Adrenal gland (tissue), 12 donors: ENCODE results near the gene GALNT12. TPM values are rescaled to one million over a fixed set of nuclear protein-coding genes. Genes with fewer than 3 reads are reported as not detected.

ENCODE experiments used
- DNase-seq, 7 donors: peaks; one replicate each; pipeline ENCODE4 v3.0.0-alpha.2; 2019 to 2020
- H3K27ac ChIP-seq, 5 donors: fragments of 200-600 bp; sonication (generic) in 4 of 5; 1 replicate in 3 of 5; 2 replicates in 2 of 5; pipeline versions ENCODE4 v1.5.1 to v1.8.0; 2016 to 2020; ENCODE audit warnings: mild to moderate bottlenecking in 1 of 5
- H3K27me3 ChIP-seq: fragments of 200-600 bp; 2 replicates; pipeline ENCODE4 v1.8.0; 2021
- H3K36me3 ChIP-seq, 2 donors: fragments of 200-600 bp; replicated peaks in 1 of 2; 1 replicate in 1 of 2; 2 replicates in 1 of 2; pipeline versions ENCODE4 v1.5.1 to v1.8.0; 2018 to 2022
- H3K4me1 ChIP-seq, 2 donors: fragments of 200-600 bp; replicated peaks in 1 of 2; 1 replicate in 1 of 2; 2 replicates in 1 of 2; pipeline versions ENCODE4 v1.5.1 to v1.8.0; 2018 to 2021
- H3K4me3 ChIP-seq, 4 donors: fragments of 200-600 bp; sonication (generic) in 3 of 4; one replicate each; pipeline ENCODE4 v1.5.1; 2016 to 2018
- H3K9me3 ChIP-seq, 3 donors: fragments of 200-600 bp; sonication (generic) in 1 of 3; replicated peaks in 1 of 3; 1 replicate in 2 of 3; 2 replicates in 1 of 3; pipeline versions ENCODE4 v1.5.1 to v1.8.0; 2016 to 2021
- POLR2A ChIP-seq, 2 donors: fragments of 450-650 bp; IDR thresholded peaks; one replicate each; pipeline ENCODE4 v1.6.1; 2017; ENCODE audit warnings: antibody characterized with exemption in 2 of 2, mild to moderate bottlenecking in 2 of 2, moderate library complexity in 1 of 2
- WGBS, 4 donors: extraction: QIAGEN DNeasy Blood & Tissue Kit in 2 of 4; methylation state at CpG; one replicate each; pipeline versions ENCODE4 v1.1.5 to v1.1.7; 2013 to 2017; 5-methylcytosine and 5-hydroxymethylcytosine counted together
- intact Hi-C, 2 donors: fragments of 100-400 bp; cut with DNase I; formaldehyde crosslinking; loops; one replicate each; pipeline versions ENCODE4 v1.14.1 to v1.15.0; 2022 to 2023
- polyA plus RNA-seq, 3 donors: library from polyadenylated mRNA; stranded (reverse); fragments of 200-250 nt in 2 of 3; fragments of 350-450 nt in 1 of 3; fragmentation: Illumina TruSeq in 1 of 3; extraction: RNeasy Lipid Tissue Mini Kit (QIAGEN cat#74804) in 1 of 3; gene quantifications; one replicate each; pipeline ENCODE4 v1.2.3, GENCODE V29; 2013 to 2014
- total RNA-seq, 9 donors: library from RNA; depleted of rRNA in 4 of 9; stranded (reverse); fragments of >200 nt in 4 of 9; fragments of 120-200 nt in 1 of 9; fragmentation: NEBNext Ultra II Directional in 1 of 9; extraction: Animal tissue kit (Norgen Biotek cat#: 25700) in 1 of 9; gene quantifications; one replicate each; pipeline versions ENCODE4 v1.1.0 to v1.2.4, GENCODE V29; 2013 to 2023
- TF ChIP-seq, protein P1 (sequence below), 6 experiments: fragments of 450-650 bp in 4 of 6; fragments of 200-600 bp in 2 of 6; sonication (generic) in 1 of 6; IDR thresholded peaks; 1 replicate in 5 of 6; 2 replicates in 1 of 6; pipeline versions ENCODE4 v1.5.1 to v1.8.0; 2016 to 2021; ENCODE audit warnings: antibody characterized with exemption in 6 of 6, mild to moderate bottlenecking in 2 of 6, moderate library complexity in 1 of 6
- donor health status: healthy with polysubstance abuse.
- donor health status: Bipolar disorder and iron deficiency.
- donor health status: DM: yes; HTN: yes; CAD: no.
- donor health status: DM: no; HTN: no; CAD: no.
- donor health status: DM: no; HTN: no; CAD: no.
- donor health status: DM: yes; HTN: yes; CAD: no.

The GALNT12 gene
- total and polyA plus RNA-seq, 12 donors, result 1.1 to 20.6 (median 4.2) TPM

DNA sequence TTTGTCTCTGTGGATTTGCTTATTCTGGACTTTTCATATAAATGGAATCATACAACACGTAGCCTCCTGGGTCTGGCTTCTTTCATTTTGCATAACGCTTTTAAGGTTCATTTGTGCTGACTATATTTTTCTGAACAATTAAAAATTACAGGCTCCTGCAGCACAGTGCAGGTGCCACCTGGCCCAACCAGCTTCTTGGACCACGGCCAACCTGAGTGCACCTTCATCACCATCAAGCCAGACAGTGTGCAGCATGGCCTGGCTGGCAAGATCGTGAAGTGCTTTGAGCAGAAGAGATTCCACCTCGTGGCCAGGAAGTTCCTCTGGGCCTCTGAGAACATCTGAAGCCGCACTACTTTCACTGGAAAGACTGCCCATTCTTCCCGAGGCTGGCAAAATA lies 82.8 kb downstream of the GALNT12 start:
- Histone ChIP-seq H3K4me1 (peaks cover 24 to 44% of the 10 kb centered on the region in 2 donors), H3K9me3 (no peaks in the 10 kb centered on the region), H3K27me3 (no peaks in the 10 kb centered on the region), H3K4me3 (no peak overlapping the region), H3K27ac (no peak overlapping the region), H3K36me3 (no peaks in the 10 kb centered on the region)
- TF ChIP-seq POLR2A (IDR thresholded peaks at IDR 0.05), result no peak
- TF ChIP-seq, protein P1, sequence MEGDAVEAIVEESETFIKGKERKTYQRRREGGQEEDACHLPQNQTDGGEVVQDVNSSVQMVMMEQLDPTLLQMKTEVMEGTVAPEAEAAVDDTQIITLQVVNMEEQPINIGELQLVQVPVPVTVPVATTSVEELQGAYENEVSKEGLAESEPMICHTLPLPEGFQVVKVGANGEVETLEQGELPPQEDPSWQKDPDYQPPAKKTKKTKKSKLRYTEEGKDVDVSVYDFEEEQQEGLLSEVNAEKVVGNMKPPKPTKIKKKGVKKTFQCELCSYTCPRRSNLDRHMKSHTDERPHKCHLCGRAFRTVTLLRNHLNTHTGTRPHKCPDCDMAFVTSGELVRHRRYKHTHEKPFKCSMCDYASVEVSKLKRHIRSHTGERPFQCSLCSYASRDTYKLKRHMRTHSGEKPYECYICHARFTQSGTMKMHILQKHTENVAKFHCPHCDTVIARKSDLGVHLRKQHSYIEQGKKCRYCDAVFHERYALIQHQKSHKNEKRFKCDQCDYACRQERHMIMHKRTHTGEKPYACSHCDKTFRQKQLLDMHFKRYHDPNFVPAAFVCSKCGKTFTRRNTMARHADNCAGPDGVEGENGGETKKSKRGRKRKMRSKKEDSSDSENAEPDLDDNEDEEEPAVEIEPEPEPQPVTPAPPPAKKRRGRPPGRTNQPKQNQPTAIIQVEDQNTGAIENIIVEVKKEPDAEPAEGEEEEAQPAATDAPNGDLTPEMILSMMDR (IDR thresholded peaks at IDR 0.05), result no peak
- intact Hi-C loops, result no loop called here
- peak in 3 of 7 donors; percentile 21 to 55 (median 27) for DNase-seq
- 61 to 76% (median 68%) methylated on average over 6 to 7 of the region's 7 CpGs for WGBS, 4 donors

DNA sequence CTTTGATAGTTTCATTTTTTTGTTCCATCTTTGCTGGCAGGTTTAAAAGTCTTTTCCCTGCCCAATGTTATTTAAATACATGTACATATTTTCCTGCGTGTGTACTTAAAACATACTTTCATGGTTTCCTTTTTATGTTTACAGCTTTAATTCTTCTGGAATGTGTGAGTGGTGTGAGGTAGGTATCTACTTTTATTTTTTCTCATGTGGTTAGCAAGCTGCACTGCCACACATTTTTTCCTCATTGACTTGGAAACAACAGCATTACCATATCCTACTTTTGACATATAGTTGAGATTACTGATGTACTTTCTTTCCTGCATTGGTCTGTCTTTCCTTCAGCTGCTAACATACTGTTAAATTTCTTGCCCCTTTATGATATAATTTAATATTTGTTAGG lies 84.8 kb downstream of the GALNT12 start:
- H3K9me3 ChIP-seq, result no peaks in the 10 kb centered on the region
- intact Hi-C loops, result no loop called here
- H3K27me3 ChIP-seq, result no peaks in the 10 kb centered on the region
- H3K4me1 ChIP-seq, result peaks cover 6 to 24% of the 10 kb centered on the region in 2 donors
- 88 to 92% (median 91%) methylated on average over 1 of the region's 1 CpG for WGBS, 4 donors
- no peak for TF ChIP-seq POLR2A (IDR thresholded peaks at IDR 0.05)
- TF ChIP-seq, protein P1 (IDR thresholded peaks at IDR 0.05), result no peak
- no peak overlapping the region for H3K4me3 ChIP-seq
- H3K36me3 ChIP-seq, result no peaks in the 10 kb centered on the region
- no peak for DNase-seq
- no peak overlapping the region for H3K27ac ChIP-seq

- 86 to 94% (median 92%) methylated on average over 4 of the region's 4 CpGs for WGBS, 4 donors
- Histone ChIP-seq H3K27ac (no peak overlapping the region), H3K4me1 (peaks cover 5 to 20% of the 10 kb centered on the region in 2 donors), H3K4me3 (no peak overlapping the region), H3K9me3 (no peaks in the 10 kb centered on the region), H3K27me3 (no peaks in the 10 kb centered on the region), H3K36me3 (no peaks in the 10 kb centered on the region)
- TF ChIP-seq, protein P1 (IDR thresholded peaks at IDR 0.05), result no peak
- peak in 1 of 7 donors; percentile 2 for DNase-seq
- intact Hi-C loops, result no loop called here
Observed at GRCh38 chr9:98892690-98893089, 85.2 kb downstream of the GALNT12 start.

DNA sequence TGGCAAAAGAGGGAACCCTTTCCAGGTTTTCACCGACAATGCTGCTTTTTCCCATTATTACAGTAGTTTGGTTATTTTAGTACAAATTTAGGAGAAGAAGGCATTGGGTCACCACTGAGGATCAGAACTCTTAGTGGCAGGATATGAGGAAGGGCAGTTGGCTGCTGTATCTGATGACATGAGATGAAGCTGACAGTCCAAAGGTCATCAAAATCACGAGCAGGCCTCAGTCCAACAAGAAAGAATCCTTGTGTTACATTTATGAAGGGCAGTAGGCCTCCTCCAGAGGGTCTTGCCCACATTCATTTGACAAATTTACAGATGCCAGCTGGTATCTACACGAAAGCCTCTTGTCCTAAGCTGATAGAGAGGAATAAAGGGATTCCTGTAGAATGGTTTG lies 86.7 kb downstream of the GALNT12 start:
- intact Hi-C loops, result no loop called here
- H3K4me3 ChIP-seq, result no peak overlapping the region
- H3K36me3 ChIP-seq, result no peaks in the 10 kb centered on the region
- no peaks in the 10 kb centered on the region for H3K27me3 ChIP-seq
- DNase-seq, result peak in 2 of 7 donors; percentile 7 to 28
- TF ChIP-seq, protein P1 (IDR thresholded peaks at IDR 0.05), result no peak
- no peak for TF ChIP-seq POLR2A (IDR thresholded peaks at IDR 0.05)
- no peaks in the 10 kb centered on the region for H3K9me3 ChIP-seq
- H3K27ac ChIP-seq, result peak overlapping the region in 1 of 5 donors; percentile 32
- peaks cover 0 to 8% of the 10 kb centered on the region in 2 donors for H3K4me1 ChIP-seq
- WGBS, 4 donors, result 70 to 83% (median 74%) methylated on average over 3 of the region's 3 CpGs
